Kasumi-1 (cell line): ENCODE results near the gene RBMS1.
A peak's percentile ranks its signal among the peaks of the same experiment; 100 is the strongest.

ENCODE experiments used
- DNase-seq, 2 experiments: peaks; one replicate each; lab custom pipeline; 2025; lab: John Stamatoyannopoulos, UW

The RBMS1 gene

GRCh38 chr2:160253440-160254188 is 240.0 kb downstream of the RBMS1 start:
- no peak for DNase-seq

GRCh38 chr2:160252900-160253299 is 240.7 kb downstream of the RBMS1 start:
- DNase-seq: no peak

GRCh38 chr2:160252278-160252887 is 241.2 kb downstream of the RBMS1 start:
- peak; percentile 81 to 92 for DNase-seq

- DNase-seq: no peak
Observed at GRCh38 chr2:160251569-160251968, 242.0 kb downstream of the RBMS1 start.

- no peak for DNase-seq
Observed at GRCh38 chr2:160249876-160250275, 243.7 kb downstream of the RBMS1 start.

- no peak for DNase-seq
Observed at GRCh38 chr2:160247296-160248035, 246.1 kb downstream of the RBMS1 start.

- DNase-seq: no peak
Observed at GRCh38 chr2:160246356-160246755, 247.3 kb downstream of the RBMS1 start.

GRCh38 chr2:160245614-160246155 is 247.9 kb downstream of the RBMS1 start:
- DNase-seq: no peak

GRCh38 chr2:160242893-160243564 is 250.6 kb downstream of the RBMS1 start:
- DNase-seq: no peak

GRCh38 chr2:160241251-160242137 is 252.1 kb downstream of the RBMS1 start:
- peak; percentile 37 to 42 for DNase-seq

- no peak for DNase-seq
Observed at GRCh38 chr2:160239436-160239835, 254.2 kb downstream of the RBMS1 start.

GRCh38 chr2:160238392-160238791 is 255.2 kb downstream of the RBMS1 start:
- DNase-seq: no peak

GRCh38 chr2:160232905-160233475 is 260.6 kb downstream of the RBMS1 start:
- DNase-seq: no peak

- no peak for DNase-seq
Observed at GRCh38 chr2:160229591-160229990, 264.0 kb downstream of the RBMS1 start.

GRCh38 chr2:160228141-160228917 is 265.3 kb downstream of the RBMS1 start:
- no peak for DNase-seq

GRCh38 chr2:160227293-160227915 is 266.2 kb downstream of the RBMS1 start:
- DNase-seq: no peak

- DNase-seq: no peak
Observed at GRCh38 chr2:160226367-160226766, 267.2 kb downstream of the RBMS1 start.

GRCh38 chr2:160225722-160226121 is 267.9 kb downstream of the RBMS1 start:
- no peak for DNase-seq

- no peak for DNase-seq
Observed at GRCh38 chr2:160224507-160224906, 269.1 kb downstream of the RBMS1 start.
